ENCODE data around the gene MED13L. TPM values are rescaled to one million over a fixed set of nuclear protein-coding genes. Genes with fewer than 3 reads are reported as not detected.

The MED13L gene
- polyA plus RNA-seq, 3 donors, result 14.2 to 33.6 (median 28.7) TPM

DNA sequence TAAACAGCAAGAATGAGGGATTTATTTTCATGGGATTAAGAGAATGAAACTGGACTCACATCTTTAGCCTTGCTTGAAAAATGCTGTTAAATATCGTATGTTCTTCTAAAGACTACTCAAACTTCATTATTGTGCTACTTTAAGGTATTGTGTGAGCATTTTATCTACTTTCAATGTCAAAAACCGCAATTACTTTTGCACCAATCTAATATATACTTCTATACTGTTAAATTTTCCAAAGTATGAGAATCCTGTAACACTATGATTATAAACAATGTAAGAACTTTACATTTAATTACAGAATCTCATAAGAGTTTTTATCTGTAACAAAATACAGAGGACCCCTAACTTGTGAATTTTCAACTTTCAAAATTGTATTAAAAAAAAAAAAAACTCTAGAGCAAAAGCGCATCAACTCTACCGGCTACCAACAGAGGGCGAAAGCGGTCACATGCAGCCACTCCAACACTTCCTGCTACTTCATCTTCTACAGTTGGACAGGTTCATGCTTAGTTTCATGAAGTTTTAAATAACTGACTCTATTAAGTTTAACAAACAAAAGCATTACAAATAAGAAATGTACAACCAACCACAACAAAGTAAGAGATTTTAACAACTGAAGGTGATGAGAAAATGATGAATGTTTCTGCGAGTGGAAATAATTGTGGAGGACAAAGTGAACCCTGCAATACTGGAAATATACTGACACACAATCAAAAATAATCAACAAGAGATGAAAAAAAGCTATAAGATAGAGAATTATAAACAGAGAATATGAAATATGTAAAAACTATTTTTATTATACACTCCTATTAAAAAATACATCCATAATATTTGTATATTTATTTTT is 210.9 kb downstream of the MED13L start:
- WGBS, 3 donors, result 51 to 70% (median 66%) methylated on average over 7 of the region's 7 CpGs
- no peak overlapping the region for H3K27ac ChIP-seq (ENCODE audit: low read depth, low read length)

DNA sequence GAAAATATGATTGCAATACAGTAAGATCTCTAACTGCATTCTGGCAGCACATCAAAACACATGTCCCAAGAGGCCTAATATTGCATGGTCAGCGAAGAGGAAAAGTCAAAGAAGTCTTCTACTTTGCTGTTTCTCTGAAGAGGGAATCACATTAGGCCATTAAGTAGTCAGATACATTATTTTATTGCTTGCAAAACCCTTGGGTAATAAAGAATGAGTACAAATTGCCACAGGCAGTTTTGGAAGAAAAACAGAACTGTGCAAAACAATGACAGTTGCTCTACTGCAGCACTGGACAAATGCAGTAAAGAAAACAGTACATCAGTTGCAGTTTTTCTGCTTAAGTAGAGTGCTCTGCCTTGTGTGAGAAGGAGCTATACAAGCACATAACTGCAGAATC is 211.9 kb downstream of the MED13L start:
- WGBS, 3 donors, result 52 to 73% (median 52%) methylated on average over 1 of the region's 1 CpG
- H3K27ac ChIP-seq (ENCODE audit: low read depth, low read length), result no peak overlapping the region

DNA sequence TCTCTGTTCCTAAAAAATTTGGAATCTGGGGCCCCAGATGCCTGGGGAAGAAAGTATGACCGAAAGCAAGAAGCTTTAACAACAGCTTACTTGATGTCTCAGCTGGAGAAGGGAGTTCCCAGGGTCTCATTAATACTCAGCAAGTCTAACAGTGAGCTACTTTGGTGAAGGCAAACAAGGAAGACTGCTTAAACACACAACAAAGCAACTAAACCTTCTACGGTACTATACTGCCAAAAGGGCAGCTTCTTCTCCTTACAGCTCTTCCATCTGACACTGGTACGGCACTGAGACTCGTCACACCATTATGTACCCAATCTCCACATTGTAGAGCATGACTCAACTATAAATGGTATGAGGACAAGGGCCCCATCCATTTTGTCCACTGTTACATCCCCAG is 213.0 kb downstream of the MED13L start:
- WGBS, 3 donors, result 88 to 93% (median 93%) methylated on average over 4 of the region's 4 CpGs
- H3K27ac ChIP-seq (ENCODE audit: low read depth, low read length), result no peak overlapping the region

DNA sequence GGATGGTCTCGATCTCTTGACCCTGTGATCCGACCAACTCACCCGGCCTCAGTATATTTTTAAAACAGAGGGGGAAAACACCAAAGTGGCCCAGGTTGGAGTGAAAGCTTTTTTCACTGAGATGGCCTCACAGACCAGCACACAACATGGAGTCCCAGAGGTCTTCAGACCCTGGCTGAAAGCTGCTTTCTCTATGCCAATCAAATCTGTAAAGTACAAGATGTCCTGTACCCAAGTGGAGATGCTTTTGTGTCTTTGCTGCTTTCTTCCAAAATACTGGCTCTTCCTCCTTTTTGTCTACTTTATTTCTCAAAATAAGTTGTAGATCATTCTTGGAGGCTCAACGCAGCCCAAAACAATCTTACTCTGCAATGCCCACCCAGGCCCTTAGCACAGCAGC is 214.8 kb downstream of the MED13L start:
- 92 to 100% (median 100%) methylated on average over 4 of the region's 4 CpGs for WGBS, 3 donors
- H3K27ac ChIP-seq (ENCODE audit: low read depth, low read length), result no peak overlapping the region

DNA sequence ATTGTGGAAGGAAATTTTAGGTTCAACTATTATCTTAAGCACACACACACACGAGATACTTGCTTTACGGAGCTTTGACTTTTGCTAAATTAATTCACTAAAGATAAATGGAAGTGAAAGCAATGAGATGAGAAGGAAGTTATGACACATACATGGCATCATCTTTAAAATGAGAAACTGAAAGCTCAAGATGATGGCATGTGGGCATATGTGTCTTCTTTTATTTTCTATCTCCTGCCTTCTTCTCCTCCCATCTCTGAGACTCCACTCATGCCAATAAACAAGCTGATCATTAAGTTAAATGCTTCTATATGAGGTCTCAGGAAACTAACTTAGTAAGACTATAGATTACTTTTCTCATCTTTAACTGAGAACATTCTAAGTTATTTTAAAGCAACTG is 216.7 kb downstream of the MED13L start:
- WGBS, 3 donors, result 37 to 59% (median 45%) methylated on average over 2 of the region's 2 CpGs

DNA sequence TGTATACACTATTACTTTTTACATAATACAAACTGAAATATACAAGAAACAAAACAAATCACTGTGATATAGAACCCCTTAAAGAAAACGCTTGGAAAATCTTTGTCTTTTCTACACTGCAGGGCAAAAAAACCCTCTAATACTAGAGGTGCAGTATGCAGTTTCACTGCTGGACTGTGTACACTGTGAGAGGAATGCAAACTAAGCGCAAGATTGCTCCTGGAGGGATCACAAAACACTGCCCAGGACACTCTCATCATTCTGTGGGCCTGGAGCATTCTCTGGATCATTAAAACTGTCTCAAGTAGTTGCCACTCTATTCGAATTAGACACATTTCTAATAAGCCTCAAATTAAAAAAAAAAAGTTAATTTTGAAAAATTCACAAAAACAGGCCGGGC is 217.6 kb downstream of the MED13L start:
- H3K27ac ChIP-seq (ENCODE audit: low read depth, low read length), result no peak overlapping the region

More for the DNA sequence above, 216.7 kb downstream of the MED13L start:
- no peak overlapping the region for H3K27ac ChIP-seq (ENCODE audit: low read depth, low read length)

DNA sequence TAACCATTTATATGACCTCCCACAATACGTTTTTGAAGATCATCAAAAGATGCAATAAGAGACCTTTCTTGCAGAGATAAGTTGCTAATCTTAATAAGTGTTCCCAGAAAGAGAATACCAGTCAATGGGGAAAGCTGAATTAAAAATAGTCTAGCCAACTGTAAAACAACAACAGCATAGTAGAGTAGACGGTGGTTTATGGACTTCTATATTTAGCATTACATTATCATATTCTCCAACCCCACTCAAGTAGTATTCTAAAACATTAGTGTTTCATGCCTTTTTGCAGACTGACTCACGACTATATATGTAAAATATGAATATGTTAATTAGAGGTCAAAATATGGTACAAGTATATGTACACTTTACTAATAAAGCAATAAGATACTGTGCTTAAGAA is 218.9 kb downstream of the MED13L start:
- no peak overlapping the region for H3K27ac ChIP-seq (ENCODE audit: low read depth, low read length)
- WGBS, 3 donors, result 70 to 77% (median 75%) methylated on average over 3 of the region's 3 CpGs

More for the DNA sequence above, 217.6 kb downstream of the MED13L start:
- WGBS, 3 donors, result 88 to 92% (median 90%) methylated on average over 4 of the region's 4 CpGs

DNA sequence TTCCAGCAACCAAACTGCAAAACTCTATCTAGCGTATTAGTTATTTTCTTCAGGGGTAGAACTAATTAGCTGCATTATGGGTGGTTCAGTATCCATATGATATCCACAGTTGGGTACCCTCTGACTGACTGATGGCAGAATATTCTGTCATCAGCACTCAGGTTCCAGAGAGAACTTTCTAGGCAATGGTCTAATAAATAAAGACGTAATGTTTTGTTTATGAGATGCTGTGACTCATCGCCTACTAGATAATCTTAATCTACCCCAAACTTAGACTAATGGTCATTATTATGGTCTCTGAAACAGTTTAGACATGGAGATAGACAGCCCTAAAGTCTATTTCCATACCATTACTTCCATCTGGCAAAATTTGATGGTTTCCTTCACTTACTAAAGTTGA is 220.1 kb downstream of the MED13L start:
- 89 to 93% (median 93%) methylated on average over 3 of the region's 3 CpGs for WGBS, 3 donors
- H3K27ac ChIP-seq (ENCODE audit: low read depth, low read length), result no peak overlapping the region

DNA sequence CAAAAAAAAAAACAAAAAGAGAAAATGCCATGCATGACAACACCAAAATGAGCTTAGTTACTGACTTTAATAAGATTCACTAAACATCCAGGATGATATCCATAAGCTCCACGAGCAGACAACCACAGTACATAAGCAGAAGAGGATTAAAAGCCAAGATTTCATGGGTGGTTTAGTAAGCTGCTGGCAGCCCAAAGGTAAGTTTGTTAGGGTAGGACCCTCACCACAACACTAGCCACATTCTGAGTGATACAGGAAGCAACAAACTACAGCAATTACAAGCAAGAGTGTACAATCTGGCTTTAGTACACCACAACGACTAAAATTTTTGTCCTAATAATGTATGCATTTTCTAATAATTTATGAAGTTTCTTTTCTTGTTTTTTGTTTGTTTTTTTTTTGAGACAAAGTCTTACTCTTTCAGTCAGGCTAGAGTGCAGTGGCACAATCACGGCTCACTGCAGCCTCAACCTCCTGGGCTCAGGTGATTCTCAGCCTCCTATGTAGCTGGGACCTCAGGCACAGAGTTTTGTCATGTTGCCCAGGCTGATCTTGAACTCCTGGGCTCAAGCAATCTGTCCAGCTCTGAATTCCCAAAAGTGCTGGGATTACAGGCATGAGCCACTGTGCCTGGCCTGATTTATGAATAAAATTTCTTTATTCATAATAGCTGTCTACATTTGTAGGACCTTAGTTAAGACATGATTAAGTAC is 221.4 kb downstream of the MED13L start:
- 79 to 88% (median 81%) methylated on average over 3 of the region's 3 CpGs for WGBS, 3 donors
- H3K27ac ChIP-seq (ENCODE audit: low read depth, low read length), result no peak overlapping the region

DNA sequence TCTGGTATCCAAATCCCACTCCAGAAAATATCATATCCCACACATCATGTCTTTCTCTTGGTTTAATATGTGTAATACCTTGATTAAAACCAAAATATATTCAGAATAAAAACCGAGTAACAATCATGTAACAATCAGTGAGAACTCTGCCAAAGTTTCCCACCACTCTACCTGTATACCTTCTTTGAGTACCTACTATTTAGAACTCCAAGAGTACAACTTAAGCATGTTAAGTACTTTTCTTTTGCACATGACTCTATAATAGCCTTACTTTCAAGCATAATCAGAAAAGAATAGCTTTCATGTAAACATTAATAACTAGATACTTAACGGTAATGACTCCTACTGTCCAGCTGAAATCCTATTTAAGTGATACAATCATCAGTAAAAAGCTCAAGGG is 223.2 kb downstream of the MED13L start:
- 73 to 83% (median 73%) methylated on average over 2 of the region's 2 CpGs for WGBS, 3 donors
- H3K27ac ChIP-seq (ENCODE audit: low read depth, low read length), result no peak overlapping the region

DNA sequence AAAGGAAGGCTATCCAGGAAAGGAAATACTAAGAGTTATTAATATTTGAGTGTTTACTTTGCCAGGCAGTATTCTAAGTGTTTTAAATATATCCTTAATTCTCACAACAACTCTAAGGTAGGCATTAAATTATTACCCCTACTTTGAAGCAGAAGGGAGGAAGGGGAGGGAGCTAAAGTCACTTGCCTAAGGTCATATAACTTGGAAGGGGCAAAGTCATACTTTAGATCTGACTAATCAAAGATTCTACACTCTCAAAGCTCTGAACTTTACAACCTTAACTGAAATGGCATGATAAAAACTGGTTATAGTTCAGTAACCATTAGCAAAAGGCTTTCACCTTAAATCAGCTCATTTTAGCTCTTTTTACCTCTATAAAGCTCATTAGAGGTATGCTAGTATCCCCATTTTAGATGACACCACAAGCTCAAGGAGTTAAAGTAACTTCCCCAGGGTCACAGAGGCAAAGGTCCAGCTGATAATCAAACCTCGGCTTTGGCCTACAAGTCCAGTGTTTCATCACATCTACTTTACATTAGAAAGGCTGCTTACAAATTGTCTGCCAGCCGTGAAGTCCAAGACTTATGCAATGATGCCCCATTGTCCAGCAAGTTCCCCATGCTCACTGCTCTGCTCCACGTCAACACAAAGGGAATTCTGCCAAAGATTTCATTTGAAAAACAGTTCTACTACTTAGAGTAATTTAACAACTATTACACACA is 223.9 kb downstream of the MED13L start:
- H3K27ac ChIP-seq (ENCODE audit: low read depth, low read length), result no peak overlapping the region
- WGBS, 3 donors, result 10 to 26% (median 11%) methylated on average over 3 of the region's 3 CpGs

DNA sequence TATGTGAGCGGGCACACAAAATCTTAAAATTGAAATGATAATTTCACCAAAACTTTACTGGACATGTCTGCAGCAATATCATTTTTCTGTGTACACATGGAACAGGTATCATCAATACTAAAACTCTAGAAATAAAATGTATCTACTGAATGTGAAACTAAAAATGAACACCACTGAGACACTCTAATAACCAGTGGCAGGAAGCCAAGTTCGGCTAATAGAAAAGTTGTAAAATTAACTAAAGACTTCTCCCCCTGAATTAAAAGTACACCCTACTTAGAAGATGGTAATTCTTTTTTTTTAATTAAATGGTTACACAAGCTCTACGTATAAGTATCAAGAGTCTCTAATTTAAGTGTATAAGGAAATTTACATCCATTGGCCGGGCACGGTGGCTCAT is 227.2 kb downstream of the MED13L start:
- 59 to 79% (median 65%) methylated on average over 5 of the region's 5 CpGs for WGBS, 3 donors
- H3K27ac ChIP-seq (ENCODE audit: low read depth, low read length), result no peak overlapping the region

DNA sequence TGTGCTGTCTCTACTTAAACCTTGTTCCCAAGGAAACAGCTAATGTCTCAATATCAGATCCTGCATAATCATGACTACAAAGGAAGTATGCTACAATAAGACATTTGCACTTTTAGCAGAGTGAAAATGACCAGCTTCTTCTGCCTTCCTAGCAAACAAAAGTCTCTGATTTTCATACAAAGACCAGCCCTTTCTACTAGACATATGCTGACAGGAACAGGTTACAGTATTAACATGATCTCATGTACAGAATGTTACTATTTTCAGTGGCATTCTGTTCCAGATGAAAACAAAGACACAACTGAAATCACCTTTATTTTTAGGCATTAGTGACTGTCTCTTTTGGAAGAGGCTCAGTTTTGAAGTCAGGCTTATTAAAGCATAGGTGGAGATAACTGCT is 228.6 kb downstream of the MED13L start:
- no peak overlapping the region for H3K27ac ChIP-seq (ENCODE audit: low read depth, low read length)

DNA sequence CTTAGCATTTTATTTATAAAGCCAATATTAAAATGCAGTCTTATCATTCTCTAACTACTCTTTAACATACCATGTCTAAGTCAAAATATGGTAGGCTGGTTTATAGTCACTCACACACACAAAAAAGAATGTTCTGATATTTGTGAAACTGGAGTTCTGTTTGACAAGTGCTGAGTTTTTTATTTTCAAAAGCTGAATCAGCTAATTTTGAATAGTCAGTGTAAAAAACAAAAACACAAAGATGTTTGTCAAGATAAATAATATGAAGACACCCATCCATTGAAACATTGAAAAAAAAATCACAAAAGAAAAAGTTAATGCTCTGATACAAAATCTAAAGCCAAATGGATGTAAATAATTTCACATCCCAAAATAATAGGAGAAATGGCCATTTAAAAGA is 231.5 kb downstream of the MED13L start:
- no peak overlapping the region for H3K27ac ChIP-seq (ENCODE audit: low read depth, low read length)

DNA sequence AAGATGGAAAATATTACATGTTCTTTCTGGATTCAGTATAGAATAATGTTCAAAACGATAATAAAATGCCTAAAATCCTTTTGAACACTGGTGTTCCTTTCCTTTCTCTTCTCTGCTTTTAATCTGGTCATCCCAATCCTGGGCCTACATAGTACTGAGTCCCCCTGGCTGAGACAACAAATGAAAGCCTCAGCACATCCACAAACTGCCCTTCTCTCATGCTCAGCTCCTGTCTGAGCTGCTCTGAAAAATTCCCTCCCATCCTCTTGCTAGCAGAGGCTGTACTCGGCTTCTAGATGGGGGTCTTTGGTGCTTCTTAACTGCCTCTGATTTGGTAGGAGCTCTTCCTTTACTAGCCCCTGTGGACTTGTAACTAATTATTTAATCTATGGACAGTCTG is 232.3 kb downstream of the MED13L start:
- 83 to 96% (median 86%) methylated on average over 2 of the region's 2 CpGs for WGBS, 3 donors
- no peak overlapping the region for H3K27ac ChIP-seq (ENCODE audit: low read depth, low read length)

DNA sequence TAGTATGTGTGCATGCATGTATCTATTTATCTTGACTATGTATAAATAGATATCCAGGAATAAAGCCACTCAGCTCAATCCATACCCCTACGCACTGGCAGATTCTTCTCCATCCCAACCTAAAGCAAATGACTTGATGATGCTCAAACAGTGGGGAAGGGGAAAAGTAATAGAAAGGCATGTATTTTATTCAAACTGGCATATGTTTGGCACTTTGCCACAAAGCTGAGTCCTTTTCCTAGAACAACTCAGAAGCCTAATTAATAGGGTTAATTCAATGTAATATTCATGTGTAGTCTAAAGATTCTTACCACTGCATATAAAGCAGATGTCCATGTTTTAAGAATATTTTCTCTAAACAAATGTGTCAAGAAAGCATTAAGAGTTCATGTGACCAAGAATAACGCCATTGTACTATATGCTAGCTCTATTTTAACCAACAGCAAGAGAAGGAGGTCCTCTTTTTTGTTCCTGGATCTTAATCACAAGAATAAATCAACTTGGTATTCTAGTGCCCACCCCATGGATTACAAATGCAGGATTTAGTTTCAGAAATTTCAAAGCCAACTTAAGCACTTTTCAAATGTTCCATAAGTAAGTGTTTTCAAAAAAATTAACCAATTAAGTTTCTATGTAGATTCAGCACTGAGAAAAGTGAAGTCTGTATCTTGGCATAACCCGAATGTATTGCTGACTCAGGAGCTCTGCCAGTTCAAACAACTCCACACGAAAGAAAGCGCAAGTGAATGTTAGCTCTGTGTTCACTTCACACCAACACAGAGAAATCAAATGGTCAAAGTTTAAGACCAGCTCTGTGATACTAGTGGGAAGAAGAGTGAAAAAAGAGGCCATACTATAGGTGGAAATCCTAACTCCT is 233.6 kb downstream of the MED13L start:
- H3K27ac ChIP-seq (ENCODE audit: low read depth, low read length), result no peak overlapping the region
- 42 to 80% (median 79%) methylated on average over 5 of the region's 5 CpGs for WGBS, 3 donors

DNA sequence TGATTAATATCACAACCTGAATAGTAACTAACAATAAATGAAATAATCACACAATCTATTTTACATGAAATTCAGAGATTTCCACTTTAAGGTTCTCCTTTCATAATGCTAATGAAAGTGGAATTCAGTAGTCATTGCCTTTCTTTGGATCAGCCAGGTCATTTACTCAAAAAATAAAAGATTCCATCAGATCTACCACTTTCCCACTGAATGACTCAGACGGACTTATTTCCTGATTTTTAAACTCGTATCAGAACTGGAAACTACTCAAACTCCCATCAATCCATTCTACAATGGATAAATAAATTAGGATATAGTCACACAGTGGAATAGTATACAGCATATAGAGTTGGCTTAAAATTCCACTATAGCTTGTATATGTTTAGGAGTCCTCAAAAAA is 237.1 kb downstream of the MED13L start:
- no peak overlapping the region for H3K27ac ChIP-seq (ENCODE audit: low read depth, low read length)
- WGBS, 3 donors, result 63 to 85% (median 67%) methylated on average over 2 of the region's 2 CpGs

DNA sequence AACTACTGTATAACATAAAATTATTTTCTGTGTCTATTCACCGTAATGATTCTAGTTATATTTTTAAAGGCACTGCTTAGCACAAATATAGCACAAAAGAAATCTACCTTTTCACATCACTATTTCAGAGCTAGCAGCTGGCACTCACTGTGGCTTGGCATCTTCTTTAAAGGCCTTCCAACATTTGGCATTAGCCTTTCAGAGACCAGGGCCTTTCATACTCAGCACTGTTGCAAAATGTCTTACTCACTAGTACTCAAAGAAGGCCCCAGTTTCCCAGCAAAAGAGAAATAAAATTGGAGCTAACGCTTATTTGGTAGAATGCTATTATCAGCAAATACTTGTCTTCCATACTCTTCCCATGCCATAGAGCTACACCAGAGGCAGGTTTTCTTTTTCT is 238.4 kb downstream of the MED13L start:
- 93 to 96% (median 94%) methylated on average over 2 of the region's 2 CpGs for WGBS, 3 donors
- no peak overlapping the region for H3K27ac ChIP-seq (ENCODE audit: low read depth, low read length)

Data from adipose tissue (tissue), 3 donors.